Lung (tissue), 12 donors: ENCODE measurements around the gene CROCC. TPM values are rescaled to one million over a fixed set of nuclear protein-coding genes. Genes with fewer than 3 reads are reported as not detected.

ENCODE experiments used
- ATAC-seq: fragments of 200-7000 bp; cut with Tn5 transposase; one replicate; pipeline ENCODE4 v1.9.1; 2020; ENCODE audit warnings: moderate number of reproducible peaks; ENCODE audit not compliant: insufficient read depth, low FRiP score
- DNase-seq, 3 donors: peaks; one replicate each; pipeline ENCODE4 v3.0.0-alpha.2; 2013 to 2017
- H3K27ac ChIP-seq, 2 donors: one replicate each; pipeline ENCODE4 v1.5.1; 2013; ENCODE audit warnings: mild to moderate bottlenecking in 2 of 2, moderate library complexity in 2 of 2, control low read depth in 1 of 2, inconsistent platforms in 1 of 2, low read depth in 1 of 2, low read length in 1 of 2
- H3K27me3 ChIP-seq, 3 donors: one replicate each; pipeline ENCODE4 v1.5.1; 2013; ENCODE audit warnings: low read length in 2 of 3; ENCODE audit not compliant: control insufficient read depth in 3 of 3, insufficient read depth in 3 of 3
- H3K36me3 ChIP-seq, 4 donors: one replicate each; pipeline ENCODE4 v1.5.1; 2013; ENCODE audit warnings: low read length in 4 of 4, mild to moderate bottlenecking in 1 of 4, moderate library complexity in 1 of 4; ENCODE audit not compliant: control insufficient read depth in 4 of 4, insufficient read depth in 4 of 4
- H3K4me1 ChIP-seq, 5 donors: one replicate each; pipeline ENCODE4 v1.5.1; 2013; ENCODE audit warnings: low read length in 5 of 5, mild to moderate bottlenecking in 2 of 5, moderate library complexity in 1 of 5; ENCODE audit not compliant: control insufficient read depth in 5 of 5, insufficient read depth in 5 of 5
- H3K4me3 ChIP-seq: one replicate; pipeline ENCODE4 v1.5.1; 2013; ENCODE audit warnings: mild to moderate bottlenecking, control low read depth, moderate library complexity
- H3K9ac ChIP-seq, 2 donors: one replicate each; pipeline ENCODE4 v1.5.1; 2013; ENCODE audit warnings: low read length in 2 of 2, control low read depth in 1 of 2; ENCODE audit not compliant: insufficient read depth in 1 of 2
- H3K9me3 ChIP-seq, 4 donors: one replicate each; pipeline ENCODE4 v1.5.1; 2013; ENCODE audit warnings: low read length in 3 of 4, mild to moderate bottlenecking in 1 of 4, moderate library complexity in 1 of 4; ENCODE audit not compliant: control insufficient read depth in 4 of 4, insufficient read depth in 3 of 4
- CTCF ChIP-seq: IDR thresholded peaks from 2 replicates; pipeline ENCODE4 v1.5.1; 2012; ENCODE audit warnings: mild to moderate bottlenecking; ENCODE audit errors: control extremely low read depth, extremely low read depth
- WGBS, 2 donors: extraction: QIAGEN DNeasy Blood & Tissue Kit; methylation state at CpG; one replicate each; pipeline ENCODE4 v1.1.7; 2013; 5-methylcytosine and 5-hydroxymethylcytosine counted together
- polyA plus RNA-seq, 2 donors: library from polyadenylated mRNA; stranded (reverse); fragments of 200-250 nt; gene quantifications; one replicate each; pipeline ENCODE4 v1.2.1, GENCODE V29; 2013
- total RNA-seq, 2 donors: library from RNA; depleted of rRNA in 1 of 2; stranded (reverse); fragments of >200 nt in 1 of 2; gene quantifications; one replicate each; pipeline ENCODE4 v1.2.1, GENCODE V29; 2014 to 2021
- donor health status: control.
- donor health status: control.
- donor health status: Bipolar disorder and iron deficiency.
- donor health status: healthy.
- donor health status: DM: yes; HTN: yes; CAD: no.

CROCC gene
- total and polyA plus RNA-seq, 4 donors: 14.9 to 42.2 (median 28.5) TPM

- peaks cover 0 to 45% (median 5%) of the 10 kb centered on the region in 4 donors for H3K36me3 ChIP-seq
- no peaks in the 10 kb centered on the region for H3K4me1 ChIP-seq
- no peak overlapping the region for H3K9ac ChIP-seq
- H3K9me3 ChIP-seq: no peaks in the 10 kb centered on the region
- no peak for ATAC-seq
- WGBS, 2 donors: 96 to 97% methylated on average over 9 of the region's 9 CpGs
- H3K27me3 ChIP-seq: no peaks in the 10 kb centered on the region
- no peak overlapping the region for H3K27ac ChIP-seq
- TF ChIP-seq CTCF: no peak
- no peak overlapping the region for H3K4me3 ChIP-seq
- DNase-seq: no peak
Observed at GRCh38 chr1:16992675-16993074, 70.9 kb downstream of the CROCC start.

- H3K9ac ChIP-seq: no peak overlapping the region
- ATAC-seq (no peak), DNase-seq (no peak)
- no peak for TF ChIP-seq CTCF
- no peak overlapping the region for H3K4me3 ChIP-seq
- 93 to 94% methylated on average over 13 to 15 of the region's 15 CpGs for WGBS, 2 donors
- no peaks in the 10 kb centered on the region for H3K4me1 ChIP-seq
- no peak overlapping the region for H3K27ac ChIP-seq
- H3K9me3 ChIP-seq: no peaks in the 10 kb centered on the region
- H3K27me3 ChIP-seq: no peaks in the 10 kb centered on the region
- peaks cover 0 to 45% (median 6%) of the 10 kb centered on the region in 4 donors for H3K36me3 ChIP-seq
Observed at GRCh38 chr1:16993521-16994038, 71.8 kb downstream of the CROCC start.

GRCh38 chr1:16996845-16997244 is 75.1 kb downstream of the CROCC start:
- peaks cover 0 to 55% (median 4%) of the 10 kb centered on the region in 4 donors for H3K36me3 ChIP-seq
- H3K4me1 ChIP-seq: no peaks in the 10 kb centered on the region
- no peak for TF ChIP-seq CTCF
- H3K27me3 ChIP-seq: no peaks in the 10 kb centered on the region
- no peak overlapping the region for H3K9ac ChIP-seq
- H3K27ac ChIP-seq: no peak overlapping the region
- WGBS, 2 donors: 97% methylated on average over 14 of the region's 14 CpGs
- no peak overlapping the region for H3K4me3 ChIP-seq
- ATAC-seq (no peak), DNase-seq (no peak)
- no peaks in the 10 kb centered on the region for H3K9me3 ChIP-seq

- Histone ChIP-seq H3K9ac (no peak overlapping the region), H3K4me3 (no peak overlapping the region), H3K27ac (no peak overlapping the region), H3K36me3 (peaks cover 0 to 65% (median 12%) of the 10 kb centered on the region in 4 donors), H3K27me3 (no peaks in the 10 kb centered on the region), H3K9me3 (no peaks in the 10 kb centered on the region), H3K4me1 (no peaks in the 10 kb centered on the region)
- DNase-seq: no peak
- no peak for ATAC-seq
- no peak for TF ChIP-seq CTCF
- 75% methylated on average over 10 of the region's 10 CpGs for WGBS, 2 donors
Observed at GRCh38 chr1:16998589-16998988, 76.9 kb downstream of the CROCC start.
